Panc1 (cell line): ENCODE measurements around the gene CKLF. TPM values are rescaled to one million over a fixed set of nuclear protein-coding genes. Genes with fewer than 3 reads are reported as not detected.
"Not testable (repeated sequence)": the region's sequence is repeated elsewhere in the genome, so short reads cannot be mapped to it uniquely, and the experiment has no call there.

Source experiments
- ATAC-seq: fragments of 200-7000 bp; cut with Tn5 transposase; 2 replicates; pipeline ENCODE4 v1.9.1; 2020; ENCODE audit warnings: mild to moderate bottlenecking, moderate library complexity
- BruUV-seq: library from RNA; stranded (reverse); fragments of 400-500 nt; replicated peaks from 2 replicates; lab custom pipeline; 2021; lab: Mats Ljungman, UMichigan
- CTCF ChIA-PET: fragments of 300-600 bp; sonication (Branson Sonifier 250); formaldehyde crosslinking; loops from one replicate; lab custom pipeline; 2022; ENCODE audit warnings: antibody characterized with exemption; lab: Charles Lee
- POLR2A ChIA-PET: fragments of 300-600 bp; sonication (Branson Sonifier 250); formaldehyde crosslinking; loops from one replicate; lab custom pipeline; 2022; ENCODE audit warnings: antibody characterized with exemption; lab: Charles Lee
- DNase-seq: peaks from one replicate; pipeline ENCODE4 v3.0.0-alpha.2; 2010; ENCODE audit warnings: low read depth, low spot score
- H3K27ac ChIP-seq: 2 replicates; pipeline ENCODE4 v1.5.1; 2011; ENCODE audit warnings: mild to moderate bottlenecking, low read length, inconsistent platforms
- H3K27me3 ChIP-seq: fragments of 200-500 bp; sonication (Bioruptor generic); 2 replicates; pipeline ENCODE4 v1.6.0; 2014; ENCODE audit warnings: low read length, inconsistent platforms; ENCODE audit not compliant: control insufficient read depth, insufficient read depth
- H3K36me3 ChIP-seq: fragments of 200-500 bp; sonication (Bioruptor generic); 2 replicates; pipeline ENCODE4 v1.5.1; 2014; ENCODE audit warnings: inconsistent platforms, mild to moderate bottlenecking, low read length, moderate library complexity; ENCODE audit not compliant: control insufficient read depth, insufficient read depth
- H3K4me1 ChIP-seq: 2 replicates; pipeline ENCODE4 v1.5.1; 2011; ENCODE audit warnings: inconsistent platforms, mild to moderate bottlenecking, low read length, moderate library complexity; ENCODE audit not compliant: control insufficient read depth, insufficient read depth
- H3K4me3 ChIP-seq, 2 experiments: 2 replicates each; pipeline ENCODE4 v1.5.1; 2011 to 2012; ENCODE audit warnings: low read depth in 2 of 2, low read length in 2 of 2, mild to moderate bottlenecking in 2 of 2, inconsistent platforms in 1 of 2, moderate library complexity in 1 of 2
- H3K9me3 ChIP-seq: fragments of 200-500 bp; sonication (Bioruptor generic); 2 replicates; pipeline ENCODE4 v1.5.1; 2014; ENCODE audit warnings: low read depth, mild to moderate bottlenecking, inconsistent platforms, low read length, moderate library complexity; ENCODE audit not compliant: control insufficient read depth, insufficient read depth
- CTCF ChIP-seq: fragments of 450-650 bp; IDR thresholded peaks from 2 replicates; pipeline ENCODE4 v1.5.1; 2017; ENCODE audit warnings: mild to moderate bottlenecking
- POLR2AphosphoS5 ChIP-seq: IDR thresholded peaks from 2 replicates; pipeline ENCODE4 v1.6.1; 2012; ENCODE audit warnings: mild to moderate bottlenecking, low read depth, low read length, moderate library complexity
- SIN3A ChIP-seq: IDR thresholded peaks from 2 replicates; pipeline ENCODE4 v1.6.1; 2012; ENCODE audit warnings: low read depth, mild to moderate bottlenecking, low read length, moderate library complexity, borderline replicate concordance; ENCODE audit not compliant: insufficient read depth
- TCF7L2 ChIP-seq: IDR thresholded peaks from 2 replicates; pipeline ENCODE4 v1.6.1; 2011; ENCODE audit warnings: mild to moderate bottlenecking, low read depth, low read length, inconsistent platforms
- in situ Hi-C: cut with HindIII; loops from 2 replicates; pipeline ENCODE4 v1.10.0; 2016; ENCODE audit warnings: low sequenced_read_pairs, low pct_unique_long_range_greater_than_20kb
- intact Hi-C: fragments of 100-400 bp; cut with micrococcal nuclease; formaldehyde crosslinking; loops from one replicate; pipeline ENCODE4 v1.10.0; 2022; ENCODE audit not compliant: unreplicated experiment
- total RNA-seq: library from RNA; stranded (reverse); gene quantifications from one replicate; pipeline ENCODE4 v1.2.1, GENCODE V29; 2021; ENCODE audit not compliant: unreplicated experiment
- TF ChIP-seq, protein P1 (sequence below), 2 experiments: IDR thresholded peaks; 2 replicates each; pipeline ENCODE4 v1.6.1; 2011 to 2012; ENCODE audit warnings: low read depth in 2 of 2, control low read depth in 1 of 2, low read length in 1 of 2, mild to moderate bottlenecking in 1 of 2, moderate library complexity in 1 of 2; ENCODE audit not compliant: insufficient read depth in 1 of 2

Gene CKLF
- total RNA-seq, 1 experiment from 2014 or later = 88.1 TPM

- in situ Hi-C loops (no loop called here), intact Hi-C loops (no loop called here)
- CTCF ChIA-PET = no interaction called here
- ATAC-seq (no peak), DNase-seq (no peak)
- no peaks in the 10 kb centered on the region for H3K27me3 ChIP-seq
- TF ChIP-seq SIN3A (no peak), TCF7L2 (no peak), CTCF (no peak), POLR2AphosphoS5 (no peak)
- TF ChIP-seq, protein P1, sequence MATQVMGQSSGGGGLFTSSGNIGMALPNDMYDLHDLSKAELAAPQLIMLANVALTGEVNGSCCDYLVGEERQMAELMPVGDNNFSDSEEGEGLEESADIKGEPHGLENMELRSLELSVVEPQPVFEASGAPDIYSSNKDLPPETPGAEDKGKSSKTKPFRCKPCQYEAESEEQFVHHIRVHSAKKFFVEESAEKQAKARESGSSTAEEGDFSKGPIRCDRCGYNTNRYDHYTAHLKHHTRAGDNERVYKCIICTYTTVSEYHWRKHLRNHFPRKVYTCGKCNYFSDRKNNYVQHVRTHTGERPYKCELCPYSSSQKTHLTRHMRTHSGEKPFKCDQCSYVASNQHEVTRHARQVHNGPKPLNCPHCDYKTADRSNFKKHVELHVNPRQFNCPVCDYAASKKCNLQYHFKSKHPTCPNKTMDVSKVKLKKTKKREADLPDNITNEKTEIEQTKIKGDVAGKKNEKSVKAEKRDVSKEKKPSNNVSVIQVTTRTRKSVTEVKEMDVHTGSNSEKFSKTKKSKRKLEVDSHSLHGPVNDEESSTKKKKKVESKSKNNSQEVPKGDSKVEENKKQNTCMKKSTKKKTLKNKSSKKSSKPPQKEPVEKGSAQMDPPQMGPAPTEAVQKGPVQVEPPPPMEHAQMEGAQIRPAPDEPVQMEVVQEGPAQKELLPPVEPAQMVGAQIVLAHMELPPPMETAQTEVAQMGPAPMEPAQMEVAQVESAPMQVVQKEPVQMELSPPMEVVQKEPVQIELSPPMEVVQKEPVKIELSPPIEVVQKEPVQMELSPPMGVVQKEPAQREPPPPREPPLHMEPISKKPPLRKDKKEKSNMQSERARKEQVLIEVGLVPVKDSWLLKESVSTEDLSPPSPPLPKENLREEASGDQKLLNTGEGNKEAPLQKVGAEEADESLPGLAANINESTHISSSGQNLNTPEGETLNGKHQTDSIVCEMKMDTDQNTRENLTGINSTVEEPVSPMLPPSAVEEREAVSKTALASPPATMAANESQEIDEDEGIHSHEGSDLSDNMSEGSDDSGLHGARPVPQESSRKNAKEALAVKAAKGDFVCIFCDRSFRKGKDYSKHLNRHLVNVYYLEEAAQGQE (IDR thresholded peaks at IDR 0.05; ENCODE audit: insufficient read depth in 1 of 2, low read depth in 2 of 2, low read length in 1 of 2) = no peak
- H3K4me1 ChIP-seq = peaks cover 51% of the 10 kb centered on the region
- no peak overlapping the region for H3K4me3 ChIP-seq
- peak overlapping the region; percentile 26 for H3K27ac ChIP-seq
- H3K36me3 ChIP-seq = no peaks in the 10 kb centered on the region
- BruUV-seq = no TSS peak
- no peaks in the 10 kb centered on the region for H3K9me3 ChIP-seq
- POLR2A ChIA-PET = no interaction called here
Observed at GRCh38 chr16:66513111-66513723, 39.2 kb upstream of the CKLF start.

DNA sequence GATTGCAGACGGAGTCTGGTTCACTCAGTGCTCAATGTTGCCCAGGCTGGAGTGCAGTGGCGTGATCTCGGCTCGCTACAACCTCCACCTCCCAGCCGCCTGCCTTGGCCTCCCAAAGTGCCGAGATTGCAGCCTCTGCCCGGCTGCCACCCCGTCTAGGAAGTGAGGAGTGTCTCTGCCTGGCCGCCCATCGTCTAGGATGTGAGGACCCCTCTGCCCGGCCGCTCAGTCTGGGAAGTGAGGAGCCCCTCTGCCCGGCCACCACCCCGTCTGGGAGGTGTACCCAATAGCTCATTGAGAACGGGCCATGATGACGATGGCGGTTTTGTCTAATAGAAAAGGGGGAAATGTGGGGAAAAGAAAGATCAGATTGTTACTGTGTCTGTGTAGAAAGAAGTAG, 38.0 kb upstream of the CKLF start:
- ATAC-seq, DNase-seq, H3K27ac ChIP-seq, H3K27me3 ChIP-seq, intact Hi-C loops, BruUV-seq, H3K36me3 ChIP-seq, in situ Hi-C loops, POLR2A ChIA-PET, H3K4me3 ChIP-seq, H3K9me3 ChIP-seq, CTCF ChIA-PET: not testable (repeated sequence)
- peaks cover 51% of the 10 kb centered on the region for H3K4me1 ChIP-seq

DNA sequence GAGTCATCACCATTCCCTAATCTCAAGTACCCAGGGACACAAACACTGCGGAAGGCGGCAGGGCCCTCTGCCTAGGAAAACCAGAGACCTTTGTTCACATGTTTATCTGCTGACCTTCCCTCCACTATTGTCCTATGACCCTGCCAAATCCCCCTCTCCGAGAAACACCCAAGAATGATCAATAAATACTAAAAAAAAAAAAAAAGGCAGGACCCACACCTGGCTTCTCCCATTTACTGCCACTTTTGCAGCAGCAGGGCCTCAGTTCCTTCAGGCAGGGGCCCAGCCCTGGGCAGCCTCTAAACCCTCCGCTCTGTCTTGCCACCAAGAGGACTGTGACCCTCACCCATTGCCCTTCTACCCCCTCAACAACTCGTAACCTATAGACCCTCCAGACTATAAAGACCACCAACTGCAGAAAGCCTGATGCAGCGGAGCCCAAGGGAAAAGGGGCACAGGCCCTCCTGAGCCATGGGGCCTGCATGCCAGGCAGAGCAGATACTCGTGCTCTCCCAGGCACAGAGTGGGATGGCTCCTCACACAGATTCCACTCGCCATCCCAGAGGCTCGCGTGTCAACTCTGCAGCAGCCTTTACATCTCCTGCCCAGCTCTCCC, 37.3 kb upstream of the CKLF start:
- ATAC-seq, H3K9me3 ChIP-seq, H3K27ac ChIP-seq, H3K36me3 ChIP-seq, H3K4me3 ChIP-seq, BruUV-seq, intact Hi-C loops, in situ Hi-C loops, DNase-seq, H3K27me3 ChIP-seq, POLR2A ChIA-PET: not testable (repeated sequence)
- H3K4me1 ChIP-seq = peaks cover 51% of the 10 kb centered on the region
- CTCF ChIA-PET = interaction anchor here (0.6 kb wide), 1 partner anchor 36 kb away, joined by 3 read pairs; no protein-coding TSS in a partner anchor
